Measurements from ENCODE around the gene BCL10. TPM values are rescaled to one million over a fixed set of nuclear protein-coding genes. Genes with fewer than 3 reads are reported as not detected.
A peak's percentile ranks its signal among the peaks of the same experiment; 100 is the strongest.

The BCL10 gene
- total RNA-seq, 1 experiment from 2014 or later = 43.9 TPM

GRCh38 chr1:85240174-85240601 lies 36.2 kb downstream of the BCL10 start:
- H3K27me3 Mint-ChIP-seq (ENCODE audit: insufficient read depth, unreplicated experiment) = no peaks in the 10 kb centered on the region
- no peaks in the 10 kb centered on the region for H3K9me3 Mint-ChIP-seq (ENCODE audit: unreplicated experiment)
- H3K36me3 Mint-ChIP-seq (ENCODE audit: insufficient read depth, unreplicated experiment) = no peaks in the 10 kb centered on the region
- H3K4me1 Mint-ChIP-seq (ENCODE audit: insufficient read depth, unreplicated experiment) = peaks cover 11% of the 10 kb centered on the region
- CTCF ChIA-PET = interaction anchor here (0.5 to 1.7 kb wide), 24 partner anchors 9 to 1316 kb away, joined by 3 to 21 read pairs (median 4); partner anchors contain the start of genes C1orf52 and SYDE2
- intact Hi-C loops (cut with micrococcal nuclease) = loop anchor here (1.0 kb wide), 2 partner anchors 131 to 295 kb away; no protein-coding TSS in a partner anchor
- DNase-seq (ENCODE audit: unreplicated experiment) = peak; percentile 46
- POLR2A ChIA-PET = interaction anchor here (0.7 to 1.7 kb wide), 4 partner anchors 14 to 416 kb away, joined by 3 to 6 read pairs (median 4); no protein-coding TSS in a partner anchor
- H3K27ac Mint-ChIP-seq (ENCODE audit: low read depth, unreplicated experiment) = no peak overlapping the region
- TF ChIP-seq CTCF (IDR thresholded peaks at IDR 0.05; ENCODE audit: unreplicated experiment) = peak; percentile 40
- no TSS peak for BruUV-seq (replicated peaks)
- H3K4me3 Mint-ChIP-seq (ENCODE audit: unreplicated experiment) = no peak overlapping the region

- Mint-ChIP-seq H3K9me3 (ENCODE audit: unreplicated experiment) (no peaks in the 10 kb centered on the region), H3K36me3 (ENCODE audit: insufficient read depth, unreplicated experiment) (no peaks in the 10 kb centered on the region), H3K27me3 (ENCODE audit: insufficient read depth, unreplicated experiment) (no peaks in the 10 kb centered on the region), H3K4me1 (ENCODE audit: insufficient read depth, unreplicated experiment) (no peaks in the 10 kb centered on the region), H3K27ac (ENCODE audit: low read depth, unreplicated experiment) (no peak overlapping the region), H3K4me3 (ENCODE audit: unreplicated experiment) (no peak overlapping the region)
- ChIA-PET POLR2A (no interaction called here), CTCF (no interaction called here)
- intact Hi-C loops (cut with micrococcal nuclease) = no loop called here
- no TSS peak for BruUV-seq (replicated peaks)
- TF ChIP-seq CTCF (IDR thresholded peaks at IDR 0.05; ENCODE audit: unreplicated experiment) = no peak
- DNase-seq (ENCODE audit: unreplicated experiment) = no peak
These were observed 38.8 kb downstream of the BCL10 start for GRCh38 chr1:85237613-85238012.

GRCh38 chr1:85230305-85230977 lies 46.0 kb downstream of the BCL10 start:
- H3K36me3 Mint-ChIP-seq (ENCODE audit: insufficient read depth, unreplicated experiment) = no peaks in the 10 kb centered on the region
- ChIA-PET CTCF (interaction anchor here (0.6 to 2.5 kb wide), 11 partner anchors 9 to 807 kb away, joined by 3 to 8 read pairs (median 3); partner anchors contain the start of gene C1orf52), POLR2A (interaction anchor here (0.6 to 0.7 kb wide), 2 partner anchors 25 to 50 kb away, joined by 3 read pairs; no protein-coding TSS in a partner anchor)
- H3K27me3 Mint-ChIP-seq (ENCODE audit: insufficient read depth, unreplicated experiment) = no peaks in the 10 kb centered on the region
- H3K4me1 Mint-ChIP-seq (ENCODE audit: insufficient read depth, unreplicated experiment) = no peaks in the 10 kb centered on the region
- no peak overlapping the region for H3K27ac Mint-ChIP-seq (ENCODE audit: low read depth, unreplicated experiment)
- intact Hi-C loops (cut with micrococcal nuclease) = no loop called here
- H3K9me3 Mint-ChIP-seq (ENCODE audit: unreplicated experiment) = no peaks in the 10 kb centered on the region
- H3K4me3 Mint-ChIP-seq (ENCODE audit: unreplicated experiment) = no peak overlapping the region
- no peak for TF ChIP-seq CTCF (IDR thresholded peaks at IDR 0.05; ENCODE audit: unreplicated experiment)
- BruUV-seq (replicated peaks) = no TSS peak
- DNase-seq (ENCODE audit: unreplicated experiment) = no peak

- Mint-ChIP-seq H3K4me1 (ENCODE audit: insufficient read depth, unreplicated experiment) (no peaks in the 10 kb centered on the region), H3K9me3 (ENCODE audit: unreplicated experiment) (no peaks in the 10 kb centered on the region), H3K27me3 (ENCODE audit: insufficient read depth, unreplicated experiment) (no peaks in the 10 kb centered on the region), H3K36me3 (ENCODE audit: insufficient read depth, unreplicated experiment) (no peaks in the 10 kb centered on the region), H3K27ac (ENCODE audit: low read depth, unreplicated experiment) (no peak overlapping the region), H3K4me3 (ENCODE audit: unreplicated experiment) (no peak overlapping the region)
- no peak for DNase-seq (ENCODE audit: unreplicated experiment)
- ChIA-PET CTCF (interaction anchor here (0.6 to 2.5 kb wide), 10 partner anchors 10 to 808 kb away, joined by 3 to 8 read pairs (median 4); partner anchors contain the start of gene C1orf52), POLR2A (interaction anchor here (0.7 kb wide), 1 partner anchor 24 kb away, joined by 3 read pairs; no protein-coding TSS in a partner anchor)
- BruUV-seq (replicated peaks) = no TSS peak
- no peak for TF ChIP-seq CTCF (IDR thresholded peaks at IDR 0.05; ENCODE audit: unreplicated experiment)
- intact Hi-C loops (cut with micrococcal nuclease) = no loop called here
These were observed 46.8 kb downstream of the BCL10 start for GRCh38 chr1:85229574-85230097.
